ENCODE results near the gene ASIP. TPM values are rescaled to one million over a fixed set of nuclear protein-coding genes. Genes with fewer than 3 reads are reported as not detected.

ASIP gene
- total RNA-seq, 1 experiment from 2014 or later, result not detected

DNA sequence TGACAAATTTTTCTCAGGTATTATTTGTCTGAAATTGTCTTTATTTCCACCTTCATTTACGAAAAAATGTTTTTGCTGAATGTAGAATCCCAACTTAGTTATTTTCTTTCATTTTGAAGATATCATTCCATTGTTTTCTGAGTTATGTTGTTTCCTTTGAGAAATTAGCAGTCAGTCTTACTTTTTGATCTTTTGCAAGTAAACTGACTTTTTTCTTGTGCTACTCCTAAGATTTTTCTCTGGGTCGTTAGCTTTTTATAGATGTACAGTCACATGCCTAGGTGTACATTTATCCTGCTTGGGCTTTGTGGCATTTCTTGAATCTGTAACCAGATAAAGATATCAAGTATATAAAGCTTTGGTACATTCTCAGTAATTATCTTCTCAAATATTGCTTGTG is 29.6 kb upstream of the ASIP start:
- Mint-ChIP-seq H3K36me3 (ENCODE audit: insufficient read depth in 1 of 3, low read depth in 3 of 3) (peaks cover 0 to 1% (median 0%) of the 10 kb centered on the region in 3 experiments; a peak in 3 of 7 replicates), H3K9me3 (peaks cover 22% of the 10 kb centered on the region in 2 experiments), H3K4me3 (no peak overlapping the region), H3K27me3 (ENCODE audit: low read depth) (peaks cover 5% of the 10 kb centered on the region), H3K27ac (no peak overlapping the region), H3K4me1 (peaks cover 3 to 8% of the 10 kb centered on the region in 2 experiments; a peak in 2 of 4 replicates)
- H3K4me1 ChIP-seq (ENCODE audit: insufficient read depth, low read length), result no peaks in the 10 kb centered on the region
- H2BK5ac ChIP-seq (ENCODE audit: insufficient read length, low read length), result no peak overlapping the region
- H4K5ac ChIP-seq (ENCODE audit: insufficient read length, low read depth, low read length), result no peak overlapping the region
- no peak overlapping the region for H4K91ac ChIP-seq (ENCODE audit: insufficient read length, low read depth, low read length)
- H3K4me2 ChIP-seq (ENCODE audit: insufficient read depth, insufficient read length, low read length), result no peak overlapping the region
- WGBS (ENCODE audit: extremely low coverage, insufficient read length, low lambda C conversion rate), result no CpG with 5 or more reads among the region's 2 CpGs
- no peak overlapping the region for H2BK120ac ChIP-seq (ENCODE audit: low read depth, low read length, poor library complexity, severe bottlenecking)
- no peaks in the 10 kb centered on the region for H3K79me2 ChIP-seq (ENCODE audit: insufficient read depth, low read length)
- no peak overlapping the region for H3T11ph ChIP-seq (ENCODE audit: low read length)
- H2AK5ac ChIP-seq (ENCODE audit: insufficient read length, low read length), result no peak overlapping the region
- TF ChIP-seq, protein P1, sequence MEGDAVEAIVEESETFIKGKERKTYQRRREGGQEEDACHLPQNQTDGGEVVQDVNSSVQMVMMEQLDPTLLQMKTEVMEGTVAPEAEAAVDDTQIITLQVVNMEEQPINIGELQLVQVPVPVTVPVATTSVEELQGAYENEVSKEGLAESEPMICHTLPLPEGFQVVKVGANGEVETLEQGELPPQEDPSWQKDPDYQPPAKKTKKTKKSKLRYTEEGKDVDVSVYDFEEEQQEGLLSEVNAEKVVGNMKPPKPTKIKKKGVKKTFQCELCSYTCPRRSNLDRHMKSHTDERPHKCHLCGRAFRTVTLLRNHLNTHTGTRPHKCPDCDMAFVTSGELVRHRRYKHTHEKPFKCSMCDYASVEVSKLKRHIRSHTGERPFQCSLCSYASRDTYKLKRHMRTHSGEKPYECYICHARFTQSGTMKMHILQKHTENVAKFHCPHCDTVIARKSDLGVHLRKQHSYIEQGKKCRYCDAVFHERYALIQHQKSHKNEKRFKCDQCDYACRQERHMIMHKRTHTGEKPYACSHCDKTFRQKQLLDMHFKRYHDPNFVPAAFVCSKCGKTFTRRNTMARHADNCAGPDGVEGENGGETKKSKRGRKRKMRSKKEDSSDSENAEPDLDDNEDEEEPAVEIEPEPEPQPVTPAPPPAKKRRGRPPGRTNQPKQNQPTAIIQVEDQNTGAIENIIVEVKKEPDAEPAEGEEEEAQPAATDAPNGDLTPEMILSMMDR (conservative IDR thresholded peaks at IDR 0.05), result no peak
- H3K27ac ChIP-seq (ENCODE audit: insufficient read length, low read depth, low read length), result no peak overlapping the region
- no peak overlapping the region for H3K56ac ChIP-seq (ENCODE audit: insufficient read length, low read depth, low read length)
- H4K8ac ChIP-seq (replicated peaks; ENCODE audit: insufficient read length, low read depth, low read length), result no peak overlapping the region
- H2BK12ac ChIP-seq (ENCODE audit: insufficient read length, low read depth, low read length), result no peak overlapping the region
- H3K79me1 ChIP-seq (ENCODE audit: insufficient read depth, low read depth, low read length, poor library complexity, severe bottlenecking), result no peaks in the 10 kb centered on the region
- no peak overlapping the region for H3K9ac ChIP-seq (ENCODE audit: extremely low read depth, insufficient read length, low read length)
- no peaks in the 10 kb centered on the region for H3K9me3 ChIP-seq (ENCODE audit: control insufficient read depth, low read depth, low read length)
- no peaks in the 10 kb centered on the region; the same call in 1 of the 2 replicates for H3K27me3 ChIP-seq (ENCODE audit: insufficient read depth, low read length)
- H3K4ac ChIP-seq (ENCODE audit: low read depth, low read length), result no peak overlapping the region
- no peak overlapping the region for H3K14ac ChIP-seq (ENCODE audit: insufficient read depth, low read length)
- H3K18ac ChIP-seq (ENCODE audit: insufficient read length, low read depth, low read length), result no peak overlapping the region
- peaks cover 4% of the 10 kb centered on the region for H3K23me2 ChIP-seq (ENCODE audit: insufficient read length, low read depth, low read length, poor library complexity, severe bottlenecking)
- no peak overlapping the region for H2AFZ ChIP-seq (ENCODE audit: low read length)
- H2BK15ac ChIP-seq (ENCODE audit: low read depth, low read length), result no peak overlapping the region
- no peaks in the 10 kb centered on the region for H4K20me1 ChIP-seq (ENCODE audit: control insufficient read depth, insufficient read depth, insufficient read length)
- no peak for DNase-seq
- H3K23ac ChIP-seq (ENCODE audit: insufficient read length, low read depth, low read length), result no peak overlapping the region
- H2BK20ac ChIP-seq (ENCODE audit: low read depth, low read length, poor library complexity, severe bottlenecking), result no peak overlapping the region

Data from H9 (cell line).